Measurements from ENCODE around the gene TANGO6.

Gene TANGO6

GRCh38 chr16:68921637-68922036 is 78.3 kb downstream of the TANGO6 start:
- H3K27me3 ChIP-seq (replicated peaks in 2 of 5; ENCODE audit: control insufficient read depth in 4 of 5, insufficient read depth in 5 of 5, low read length in 4 of 5) = no peaks in the 10 kb centered on the region
- WGBS (ENCODE audit: insufficient coverage) = no CpG with 5 or more reads among the region's 2 CpGs
- CTCF ChIA-PET = no interaction called here

GRCh38 chr16:68923116-68923515 is 79.8 kb downstream of the TANGO6 start:
- DNase-seq = no peak
- no peak overlapping the region for H3K27ac ChIP-seq (ENCODE audit: insufficient read depth in 1 of 2, low read depth in 1 of 2, low read length in 2 of 2, poor library complexity in 1 of 2, severe bottlenecking in 2 of 2)
- POLR2A ChIA-PET = no interaction called here
- no peaks in the 10 kb centered on the region for H3K9me3 ChIP-seq (ENCODE audit: control extremely low read depth in 1 of 5, control insufficient read depth in 4 of 5, insufficient read depth in 2 of 5, low read depth in 1 of 5, low read length in 4 of 5)
- 98% methylated on average over 11 of the region's 12 CpGs for WGBS (ENCODE audit: insufficient coverage)
- no peaks in the 10 kb centered on the region for H3K27me3 ChIP-seq (replicated peaks in 2 of 5; ENCODE audit: control insufficient read depth in 4 of 5, insufficient read depth in 5 of 5, low read length in 4 of 5)
- H3K36me3 ChIP-seq (ENCODE audit: control insufficient read depth in 4 of 4, insufficient read depth in 4 of 4, low read length in 3 of 4) = peaks cover 4 to 18% (median 6%) of the 10 kb centered on the region in 4 experiments
- CTCF ChIA-PET = interaction anchor here (1.0 kb wide), 1 partner anchor 24 kb away, joined by 4 read pairs; no protein-coding TSS in a partner anchor
- H3K4me3 ChIP-seq (ENCODE audit: control insufficient read depth in 1 of 7, extremely low read depth in 1 of 7, insufficient read depth in 4 of 7, low read depth in 2 of 7, low read length in 6 of 7) = no peak overlapping the region
- H3K4me1 ChIP-seq (ENCODE audit: control extremely low read depth in 1 of 4, control insufficient read depth in 4 of 4, insufficient read depth in 4 of 4, low read length in 3 of 4) = no peaks in the 10 kb centered on the region

More at GRCh38 chr16:68921637-68922036, 78.3 kb downstream of the TANGO6 start:
- Histone ChIP-seq H3K9me3 (ENCODE audit: control extremely low read depth in 1 of 5, control insufficient read depth in 4 of 5, insufficient read depth in 2 of 5, low read depth in 1 of 5, low read length in 4 of 5) (no peaks in the 10 kb centered on the region), H3K36me3 (ENCODE audit: control insufficient read depth in 4 of 4, insufficient read depth in 4 of 4, low read length in 3 of 4) (peaks cover 0 to 12% (median 3%) of the 10 kb centered on the region in 4 experiments), H3K4me3 (ENCODE audit: control insufficient read depth in 1 of 7, extremely low read depth in 1 of 7, insufficient read depth in 4 of 7, low read depth in 2 of 7, low read length in 6 of 7) (no peak overlapping the region), H3K4me1 (ENCODE audit: control extremely low read depth in 1 of 4, control insufficient read depth in 4 of 4, insufficient read depth in 4 of 4, low read length in 3 of 4) (no peaks in the 10 kb centered on the region), H3K27ac (ENCODE audit: insufficient read depth in 1 of 2, low read depth in 1 of 2, low read length in 2 of 2, poor library complexity in 1 of 2, severe bottlenecking in 2 of 2) (no peak overlapping the region)
- no peak for DNase-seq
- POLR2A ChIA-PET = interaction anchor here (0.7 kb wide), 1 partner anchor 211 kb away, joined by 3 read pairs; no protein-coding TSS in a partner anchor

GRCh38 chr16:68927018-68927417 is 83.7 kb downstream of the TANGO6 start:
- Histone ChIP-seq H3K4me3 (ENCODE audit: control insufficient read depth in 1 of 7, extremely low read depth in 1 of 7, insufficient read depth in 4 of 7, low read depth in 2 of 7, low read length in 6 of 7) (no peak overlapping the region), H3K9me3 (ENCODE audit: control extremely low read depth in 1 of 5, control insufficient read depth in 4 of 5, insufficient read depth in 2 of 5, low read depth in 1 of 5, low read length in 4 of 5) (no peaks in the 10 kb centered on the region), H3K36me3 (ENCODE audit: control insufficient read depth in 4 of 4, insufficient read depth in 4 of 4, low read length in 3 of 4) (peaks cover 4 to 15% (median 6%) of the 10 kb centered on the region in 4 experiments), H3K27ac (ENCODE audit: insufficient read depth in 1 of 2, low read depth in 1 of 2, low read length in 2 of 2, poor library complexity in 1 of 2, severe bottlenecking in 2 of 2) (no peak overlapping the region), H3K27me3 (replicated peaks in 2 of 5; ENCODE audit: control insufficient read depth in 4 of 5, insufficient read depth in 5 of 5, low read length in 4 of 5) (no peaks in the 10 kb centered on the region), H3K4me1 (ENCODE audit: control extremely low read depth in 1 of 4, control insufficient read depth in 4 of 4, insufficient read depth in 4 of 4, low read length in 3 of 4) (no peaks in the 10 kb centered on the region)
- ChIA-PET POLR2A (no interaction called here), CTCF (no interaction called here)
- WGBS (ENCODE audit: insufficient coverage) = no CpG with 5 or more reads among the region's 3 CpGs
- DNase-seq = no peak

GRCh38 chr16:68931196-68931595 is 87.9 kb downstream of the TANGO6 start:
- peaks cover 0 to 8% (median 3%) of the 10 kb centered on the region in 4 experiments for H3K4me1 ChIP-seq (ENCODE audit: control extremely low read depth in 1 of 4, control insufficient read depth in 4 of 4, insufficient read depth in 4 of 4, low read length in 3 of 4)
- CTCF ChIA-PET = interaction anchor here (1.2 kb wide), 1 partner anchor 11 kb away, joined by 4 read pairs; no protein-coding TSS in a partner anchor
- POLR2A ChIA-PET = no interaction called here
- no peak overlapping the region for H3K4me3 ChIP-seq (ENCODE audit: control insufficient read depth in 1 of 7, extremely low read depth in 1 of 7, insufficient read depth in 4 of 7, low read depth in 2 of 7, low read length in 6 of 7)
- H3K9me3 ChIP-seq (ENCODE audit: control extremely low read depth in 1 of 5, control insufficient read depth in 4 of 5, insufficient read depth in 2 of 5, low read depth in 1 of 5, low read length in 4 of 5) = no peaks in the 10 kb centered on the region
- DNase-seq = no peak
- WGBS (ENCODE audit: insufficient coverage) = 71% methylated on average over 1 of the region's 3 CpGs
- no peak overlapping the region for H3K27ac ChIP-seq (ENCODE audit: insufficient read depth in 1 of 2, low read depth in 1 of 2, low read length in 2 of 2, poor library complexity in 1 of 2, severe bottlenecking in 2 of 2)
- peaks cover 4 to 17% (median 11%) of the 10 kb centered on the region in 4 experiments for H3K36me3 ChIP-seq (ENCODE audit: control insufficient read depth in 4 of 4, insufficient read depth in 4 of 4, low read length in 3 of 4)
- H3K27me3 ChIP-seq (replicated peaks in 2 of 5; ENCODE audit: control insufficient read depth in 4 of 5, insufficient read depth in 5 of 5, low read length in 4 of 5) = no peaks in the 10 kb centered on the region

- H3K9me3 ChIP-seq (ENCODE audit: control extremely low read depth in 1 of 5, control insufficient read depth in 4 of 5, insufficient read depth in 2 of 5, low read depth in 1 of 5, low read length in 4 of 5) = no peaks in the 10 kb centered on the region
- H3K4me3 ChIP-seq (ENCODE audit: control insufficient read depth in 1 of 7, extremely low read depth in 1 of 7, insufficient read depth in 4 of 7, low read depth in 2 of 7, low read length in 6 of 7) = no peak overlapping the region
- H3K27me3 ChIP-seq (replicated peaks in 2 of 5; ENCODE audit: control insufficient read depth in 4 of 5, insufficient read depth in 5 of 5, low read length in 4 of 5) = no peaks in the 10 kb centered on the region
- peaks cover 0 to 8% (median 6%) of the 10 kb centered on the region in 4 experiments for H3K36me3 ChIP-seq (ENCODE audit: control insufficient read depth in 4 of 4, insufficient read depth in 4 of 4, low read length in 3 of 4)
- CTCF ChIA-PET = no interaction called here
- DNase-seq = no peak
- POLR2A ChIA-PET = no interaction called here
- 100% methylated on average over 3 of the region's 3 CpGs for WGBS (ENCODE audit: insufficient coverage)
- no peak overlapping the region for H3K27ac ChIP-seq (ENCODE audit: insufficient read depth in 1 of 2, low read depth in 1 of 2, low read length in 2 of 2, poor library complexity in 1 of 2, severe bottlenecking in 2 of 2)
- H3K4me1 ChIP-seq (ENCODE audit: control extremely low read depth in 1 of 4, control insufficient read depth in 4 of 4, insufficient read depth in 4 of 4, low read length in 3 of 4) = peaks cover 0 to 18% (median 3%) of the 10 kb centered on the region in 4 experiments
Observed at GRCh38 chr16:68934402-68934801, 91.1 kb downstream of the TANGO6 start.

GRCh38 chr16:68935008-68935407 is 91.7 kb downstream of the TANGO6 start:
- H3K27me3 ChIP-seq (replicated peaks in 2 of 5; ENCODE audit: control insufficient read depth in 4 of 5, insufficient read depth in 5 of 5, low read length in 4 of 5) = no peaks in the 10 kb centered on the region
- ChIA-PET CTCF (no interaction called here), POLR2A (no interaction called here)
- peaks cover 0 to 6% (median 5%) of the 10 kb centered on the region in 4 experiments for H3K36me3 ChIP-seq (ENCODE audit: control insufficient read depth in 4 of 4, insufficient read depth in 4 of 4, low read length in 3 of 4)
- H3K9me3 ChIP-seq (ENCODE audit: control extremely low read depth in 1 of 5, control insufficient read depth in 4 of 5, insufficient read depth in 2 of 5, low read depth in 1 of 5, low read length in 4 of 5) = no peaks in the 10 kb centered on the region
- H3K27ac ChIP-seq (ENCODE audit: insufficient read depth in 1 of 2, low read depth in 1 of 2, low read length in 2 of 2, poor library complexity in 1 of 2, severe bottlenecking in 2 of 2) = no peak overlapping the region
- no peak overlapping the region for H3K4me3 ChIP-seq (ENCODE audit: control insufficient read depth in 1 of 7, extremely low read depth in 1 of 7, insufficient read depth in 4 of 7, low read depth in 2 of 7, low read length in 6 of 7)
- peak in 1 of 3 donors; percentile 5 for DNase-seq
- peaks cover 0 to 18% (median 3%) of the 10 kb centered on the region in 4 experiments for H3K4me1 ChIP-seq (ENCODE audit: control extremely low read depth in 1 of 4, control insufficient read depth in 4 of 4, insufficient read depth in 4 of 4, low read length in 3 of 4)

- DNase-seq = peak in 2 of 3 donors; percentile 11 to 16
- CTCF ChIA-PET = no interaction called here
- Histone ChIP-seq H3K4me1 (ENCODE audit: control extremely low read depth in 1 of 4, control insufficient read depth in 4 of 4, insufficient read depth in 4 of 4, low read length in 3 of 4) (peaks cover 0 to 18% (median 3%) of the 10 kb centered on the region in 4 experiments), H3K36me3 (ENCODE audit: control insufficient read depth in 4 of 4, insufficient read depth in 4 of 4, low read length in 3 of 4) (peaks cover 0 to 5% (median 3%) of the 10 kb centered on the region in 4 experiments), H3K27ac (ENCODE audit: insufficient read depth in 1 of 2, low read depth in 1 of 2, low read length in 2 of 2, poor library complexity in 1 of 2, severe bottlenecking in 2 of 2) (no peak overlapping the region), H3K9me3 (ENCODE audit: control extremely low read depth in 1 of 5, control insufficient read depth in 4 of 5, insufficient read depth in 2 of 5, low read depth in 1 of 5, low read length in 4 of 5) (no peaks in the 10 kb centered on the region), H3K4me3 (ENCODE audit: control insufficient read depth in 1 of 7, extremely low read depth in 1 of 7, insufficient read depth in 4 of 7, low read depth in 2 of 7, low read length in 6 of 7) (no peak overlapping the region), H3K27me3 (replicated peaks in 2 of 5; ENCODE audit: control insufficient read depth in 4 of 5, insufficient read depth in 5 of 5, low read length in 4 of 5) (no peaks in the 10 kb centered on the region)
- POLR2A ChIA-PET = interaction anchor here (1.0 kb wide), 1 partner anchor 12 kb away, joined by 3 read pairs; no protein-coding TSS in a partner anchor
- WGBS (ENCODE audit: insufficient coverage) = 100% methylated on average over 1 of the region's 2 CpGs
Observed at GRCh38 chr16:68936736-68937631, 93.7 kb downstream of the TANGO6 start.
